Measurements from ENCODE around the gene TRMT10A.

- TF ChIP-seq POLR2A (IDR thresholded peaks at IDR 0.05; ENCODE audit: low read depth, low read length) (no peak), TAF1 (IDR thresholded peaks at IDR 0.05; ENCODE audit: borderline replicate concordance, low read depth, low read length) (no peak)
Measured at GRCh38 chr4:99540277-99540939, 23.4 kb downstream of the TRMT10A start.
